Keratinocyte (primary cell): ENCODE measurements around the gene VWA5A. TPM values are rescaled to one million over a fixed set of nuclear protein-coding genes. Genes with fewer than 3 reads are reported as not detected.

Experiments
- DNase-seq: peaks from one replicate; pipeline ENCODE4 v3.0.0-alpha.2; 2011; ENCODE audit warnings: low read depth, missing footprints, low spot score
- FAIRE-seq: peaks from 2 replicates; lab custom pipeline; 2011; peaks lifted over from hg19 to GRCh38; lab: Jason Lieb, UNC
- H2AFZ ChIP-seq: 2 replicates; pipeline ENCODE4 v1.6.0; 2012; ENCODE audit warnings: low read length, control low read depth, inconsistent platforms; ENCODE audit not compliant: control insufficient read depth
- H3K27ac ChIP-seq: 2 replicates; pipeline ENCODE4 v1.5.1; 2011; ENCODE audit warnings: low read length; ENCODE audit not compliant: control insufficient read depth, insufficient read depth
- H3K27me3 ChIP-seq: 3 replicates; pipeline ENCODE4 v1.6.0; 2011; ENCODE audit warnings: low read length; ENCODE audit not compliant: control insufficient read depth, insufficient read depth; ENCODE audit errors: extremely low read depth
- H3K36me3 ChIP-seq, 2 experiments: 2 replicates in 1 of 2; 3 replicates in 1 of 2; pipeline ENCODE4 v1.5.1; 2011; ENCODE audit warnings: low read length in 2 of 2, mild to moderate bottlenecking in 1 of 2; ENCODE audit not compliant: control insufficient read depth in 2 of 2, insufficient read depth in 2 of 2; ENCODE audit errors: extremely low read depth in 1 of 2
- H3K4me1 ChIP-seq: 3 replicates; pipeline ENCODE4 v1.5.1; 2011; ENCODE audit warnings: low read length; ENCODE audit not compliant: control insufficient read depth, insufficient read depth; ENCODE audit errors: extremely low read depth
- H3K4me2 ChIP-seq: 3 replicates; pipeline ENCODE4 v1.6.0; 2011; ENCODE audit warnings: low read depth, low read length; ENCODE audit not compliant: control insufficient read depth, insufficient read depth; ENCODE audit errors: extremely low read depth
- H3K4me3 ChIP-seq, 3 experiments: fragments of 200-600 bp in 1 of 3; sonication (generic) in 1 of 3; 2 replicates in 2 of 3; 3 replicates in 1 of 3; pipeline ENCODE4 v1.5.1; 2011 to 2016; ENCODE audit warnings: low read length in 3 of 3, mild to moderate bottlenecking in 3 of 3, control low read depth in 2 of 3, inconsistent platforms in 1 of 3, low read depth in 1 of 3, mixed read lengths in 1 of 3, mixed run types in 1 of 3, moderate library complexity in 1 of 3; ENCODE audit not compliant: control insufficient read depth in 2 of 3, insufficient read depth in 2 of 3; ENCODE audit errors: extremely low read depth in 1 of 3
- H3K79me2 ChIP-seq: 2 replicates; pipeline ENCODE4 v1.6.0; 2012; ENCODE audit warnings: low read length; ENCODE audit not compliant: control insufficient read depth, insufficient read depth
- H3K9ac ChIP-seq: 3 replicates; pipeline ENCODE4 v1.6.0; 2011; ENCODE audit warnings: low read length; ENCODE audit not compliant: control insufficient read depth, insufficient read depth; ENCODE audit errors: extremely low read depth
- H3K9me1 ChIP-seq: 3 replicates; pipeline ENCODE4 v1.6.0; 2011; ENCODE audit warnings: low read length; ENCODE audit not compliant: control insufficient read depth, insufficient read depth; ENCODE audit errors: extremely low read depth
- H3K9me3 ChIP-seq: 2 replicates; pipeline ENCODE4 v1.5.1; 2012; ENCODE audit warnings: low read depth, low read length; ENCODE audit not compliant: control insufficient read depth
- H4K20me1 ChIP-seq: 3 replicates; pipeline ENCODE4 v1.6.0; 2011; ENCODE audit warnings: low read length; ENCODE audit not compliant: control insufficient read depth, insufficient read depth; ENCODE audit errors: extremely low read depth
- EZH2 ChIP-seq: IDR thresholded peaks from one replicate; pipeline ENCODE4 v1.6.1; 2012; ENCODE audit warnings: inconsistent platforms, mild to moderate bottlenecking, low read length, moderate library complexity
- dilution Hi-C: fragments of 300-500 bp; cut with MboI; formaldehyde crosslinking; loops from one replicate; pipeline ENCODE4 v1.7.0; 2020; ENCODE audit warnings: low sequenced_read_pairs; ENCODE audit not compliant: extremely low pct_ligation_motif_present
- polyA plus RNA-seq, 5 experiments: library from polyadenylated mRNA; depleted of rRNA in 3 of 5; stranded (reverse) in 3 of 5; stranded (forward) in 1 of 5; unstranded in 1 of 5; fragments of >200 nt; gene quantifications; 1 replicate in 1 of 5; 2 replicates in 3 of 5; 3 replicates in 1 of 5; pipeline versions ENCODE4 v1.2.1 to v1.2.3, GENCODE V29; 2011 to 2012; ENCODE audit warnings: missing spikeins in 2 of 5, low read depth in 1 of 5, low replicate concordance in 1 of 5
- TF ChIP-seq, protein P1 (sequence below), 3 experiments: IDR thresholded peaks in 1 of 3; conservative IDR thresholded peaks in 1 of 3; optimal IDR thresholded peaks in 1 of 3; 2 replicates in 2 of 3; 3 replicates in 1 of 3; pipeline versions ENCODE3 to v1.5.1; 2011; ENCODE audit warnings: low read length in 3 of 3, mild to moderate bottlenecking in 3 of 3, moderate library complexity in 2 of 3, control low read depth in 1 of 3, inconsistent platforms in 1 of 3; ENCODE audit not compliant: insufficient read depth in 2 of 3; ENCODE audit errors: extremely low read depth in 1 of 3

Gene VWA5A
- polyA plus RNA-seq, 1 donor (not counting 4 experiments of a cell fraction or from before 2014, with no cell fraction given): 36.4 TPM

DNA sequence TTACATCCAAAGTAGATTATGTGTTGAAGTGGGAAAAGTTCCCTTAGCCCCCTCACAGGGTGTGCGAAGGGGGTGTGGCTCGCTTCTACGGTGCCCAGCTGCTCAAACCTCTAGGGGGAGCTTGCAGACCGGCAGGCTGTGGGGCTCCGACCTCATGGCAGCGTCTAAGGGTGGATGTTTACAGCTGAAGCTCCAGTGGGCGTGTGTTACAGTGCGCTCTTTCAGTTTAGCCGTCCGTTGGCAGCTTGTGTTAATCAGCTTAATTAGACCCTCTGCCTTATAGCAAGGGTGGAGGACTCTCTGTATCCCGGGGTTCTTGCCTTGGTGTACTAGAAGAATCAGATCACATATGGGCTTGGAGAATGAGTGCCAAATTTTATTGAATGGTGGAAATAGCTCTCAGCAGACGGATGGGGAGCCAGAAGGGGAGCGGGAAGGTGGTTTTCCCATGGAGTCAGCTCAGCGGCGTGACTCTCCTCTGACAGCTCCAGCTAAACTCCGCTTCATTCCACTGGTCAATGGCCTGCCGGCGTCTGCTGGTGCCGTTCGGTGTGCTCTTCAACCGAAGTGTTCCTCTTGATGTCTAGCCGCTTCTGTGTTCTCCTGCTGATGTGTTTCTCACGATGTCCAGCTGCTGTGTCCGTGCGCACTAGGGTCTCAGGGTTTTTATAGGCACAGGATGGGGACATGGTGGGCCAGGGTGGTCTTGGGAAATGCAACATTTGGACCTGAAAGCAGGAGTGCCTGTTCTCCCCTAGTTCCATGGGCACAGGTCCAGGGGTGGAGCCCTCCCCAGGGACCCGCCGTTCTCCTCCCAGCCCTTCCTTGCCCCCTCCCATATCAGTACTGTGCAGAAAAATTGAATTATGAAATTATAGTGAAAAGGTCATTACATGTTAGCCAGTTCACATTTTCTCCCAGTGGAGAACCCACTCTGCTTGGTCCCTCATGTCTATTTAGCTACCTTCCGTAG, 45.5 kb upstream of the VWA5A start:
- H3K79me2 ChIP-seq: no peaks in the 10 kb centered on the region
- FAIRE-seq: no peak
- no peak overlapping the region for H3K27ac ChIP-seq
- H3K9me1 ChIP-seq: no peaks in the 10 kb centered on the region
- DNase-seq: no peak
- H3K9ac ChIP-seq: no peak overlapping the region
- H3K4me3 ChIP-seq: peak overlapping the region; percentile 9 to 70 (median 60)
- H4K20me1 ChIP-seq: no peaks in the 10 kb centered on the region
- peak overlapping the region; percentile 94 for H2AFZ ChIP-seq
- H3K9me3 ChIP-seq: no peaks in the 10 kb centered on the region
- no peaks in the 10 kb centered on the region for H3K27me3 ChIP-seq
- H3K36me3 ChIP-seq: no peaks in the 10 kb centered on the region
- peak overlapping the region; percentile 91 for H3K4me2 ChIP-seq
- TF ChIP-seq EZH2: no peak
- TF ChIP-seq, protein P1, sequence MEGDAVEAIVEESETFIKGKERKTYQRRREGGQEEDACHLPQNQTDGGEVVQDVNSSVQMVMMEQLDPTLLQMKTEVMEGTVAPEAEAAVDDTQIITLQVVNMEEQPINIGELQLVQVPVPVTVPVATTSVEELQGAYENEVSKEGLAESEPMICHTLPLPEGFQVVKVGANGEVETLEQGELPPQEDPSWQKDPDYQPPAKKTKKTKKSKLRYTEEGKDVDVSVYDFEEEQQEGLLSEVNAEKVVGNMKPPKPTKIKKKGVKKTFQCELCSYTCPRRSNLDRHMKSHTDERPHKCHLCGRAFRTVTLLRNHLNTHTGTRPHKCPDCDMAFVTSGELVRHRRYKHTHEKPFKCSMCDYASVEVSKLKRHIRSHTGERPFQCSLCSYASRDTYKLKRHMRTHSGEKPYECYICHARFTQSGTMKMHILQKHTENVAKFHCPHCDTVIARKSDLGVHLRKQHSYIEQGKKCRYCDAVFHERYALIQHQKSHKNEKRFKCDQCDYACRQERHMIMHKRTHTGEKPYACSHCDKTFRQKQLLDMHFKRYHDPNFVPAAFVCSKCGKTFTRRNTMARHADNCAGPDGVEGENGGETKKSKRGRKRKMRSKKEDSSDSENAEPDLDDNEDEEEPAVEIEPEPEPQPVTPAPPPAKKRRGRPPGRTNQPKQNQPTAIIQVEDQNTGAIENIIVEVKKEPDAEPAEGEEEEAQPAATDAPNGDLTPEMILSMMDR (optimal IDR thresholded peaks at IDR 0.05 in 1 of 3, IDR thresholded peaks at IDR 0.05 in 1 of 3, conservative IDR thresholded peaks at IDR 0.05 in 1 of 3; ENCODE audit: extremely low read depth in 1 of 3, insufficient read depth in 2 of 3, low read length in 3 of 3): peak; percentile 86 to 87 (median 86)
- dilution Hi-C loops: no loop called here
- peaks cover 5% of the 10 kb centered on the region for H3K4me1 ChIP-seq

DNA sequence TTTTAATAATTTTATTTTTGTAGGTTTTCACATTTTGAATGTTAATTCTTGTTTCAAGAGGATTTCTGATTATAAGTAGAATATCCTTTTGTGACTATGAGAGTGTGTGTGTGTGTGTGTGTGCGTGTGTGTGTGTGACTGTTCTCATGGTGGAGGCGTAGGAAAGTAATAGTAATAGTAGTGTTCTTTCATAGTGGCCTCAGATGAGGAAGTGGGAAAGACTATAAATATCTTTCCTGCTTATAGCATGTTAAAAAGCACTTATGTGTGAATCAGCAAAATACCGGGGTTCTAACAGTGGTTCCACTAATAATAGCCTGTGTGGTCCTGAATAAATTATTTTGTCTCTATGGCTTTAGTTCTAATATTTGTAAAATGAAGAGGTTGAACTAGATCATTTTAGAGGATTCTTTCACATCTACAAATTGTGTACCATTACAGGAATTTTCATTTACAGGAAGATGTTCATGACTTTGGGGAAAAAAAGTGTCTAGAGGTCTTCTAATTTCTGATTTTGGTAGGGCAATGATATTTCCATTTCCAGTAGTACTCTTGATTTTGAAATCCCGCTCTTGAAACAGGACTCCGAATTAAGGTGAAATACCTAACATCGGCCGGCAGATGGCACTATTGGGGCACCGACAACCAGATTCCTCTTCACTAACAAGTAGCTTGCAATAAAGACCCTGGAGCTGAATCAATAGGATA, 44.2 kb upstream of the VWA5A start:
- Histone ChIP-seq H3K9me1 (no peaks in the 10 kb centered on the region), H3K9me3 (no peaks in the 10 kb centered on the region), H3K36me3 (no peaks in the 10 kb centered on the region), H3K4me2 (no peak overlapping the region), H3K4me1 (peaks cover 11% of the 10 kb centered on the region), H3K27me3 (no peaks in the 10 kb centered on the region), H2AFZ (no peak overlapping the region), H3K27ac (no peak overlapping the region), H3K79me2 (no peaks in the 10 kb centered on the region), H4K20me1 (no peaks in the 10 kb centered on the region), H3K9ac (no peak overlapping the region), H3K4me3 (no peak overlapping the region)
- no peak for TF ChIP-seq EZH2
- TF ChIP-seq, protein P1 (optimal IDR thresholded peaks at IDR 0.05 in 1 of 3, IDR thresholded peaks at IDR 0.05 in 1 of 3, conservative IDR thresholded peaks at IDR 0.05 in 1 of 3; ENCODE audit: extremely low read depth in 1 of 3, insufficient read depth in 2 of 3, low read length in 3 of 3): peak; percentile 45 to 73 (median 59)
- FAIRE-seq (peak; percentile 76), DNase-seq (no peak)
- dilution Hi-C loops: no loop called here
